ENCODE results near the gene ATP10A.

ATP10A gene

DNA sequence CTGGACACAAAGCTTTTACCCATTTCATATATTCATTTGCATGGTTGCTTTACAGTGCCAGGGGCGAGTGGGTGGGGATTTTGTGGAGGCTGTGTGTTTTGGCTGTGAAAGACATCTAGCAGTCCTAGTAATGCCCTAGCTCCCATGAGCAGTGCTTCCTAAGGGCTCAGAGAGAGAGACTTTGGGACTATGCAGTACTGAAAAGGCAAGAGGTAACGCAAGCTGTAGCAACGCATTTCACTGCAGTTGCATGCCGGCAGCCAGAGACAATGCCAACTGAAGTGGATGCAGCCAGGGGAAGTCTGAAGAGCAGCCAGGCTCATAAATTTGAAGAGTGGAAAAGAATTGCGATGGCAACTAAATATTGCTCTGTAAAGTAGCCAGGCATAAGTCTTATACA, 27.4 kb upstream of the ATP10A start:
- Histone ChIP-seq H3K4me3 (IDR thresholded peaks at IDR 0.05; ENCODE audit: insufficient read depth, low read depth, low read length) (no peak overlapping the region), H3K27ac (no peak overlapping the region), H4K20me1 (ENCODE audit: insufficient read depth) (no peaks in the 10 kb centered on the region), H3K79me2 (ENCODE audit: insufficient read depth, low read depth) (no peaks in the 10 kb centered on the region), H3K9ac (no peak overlapping the region), H3K27me3 (ENCODE audit: insufficient read depth, low read depth) (no peaks in the 10 kb centered on the region), H3K36me3 (ENCODE audit: insufficient read depth) (no peaks in the 10 kb centered on the region), H3K4me1 (ENCODE audit: low read depth, poor library complexity, severe bottlenecking) (no peaks in the 10 kb centered on the region), H2AFZ (ENCODE audit: low read depth) (no peak overlapping the region), H3K4me2 (no peak overlapping the region)
- TF ChIP-seq, protein P1, sequence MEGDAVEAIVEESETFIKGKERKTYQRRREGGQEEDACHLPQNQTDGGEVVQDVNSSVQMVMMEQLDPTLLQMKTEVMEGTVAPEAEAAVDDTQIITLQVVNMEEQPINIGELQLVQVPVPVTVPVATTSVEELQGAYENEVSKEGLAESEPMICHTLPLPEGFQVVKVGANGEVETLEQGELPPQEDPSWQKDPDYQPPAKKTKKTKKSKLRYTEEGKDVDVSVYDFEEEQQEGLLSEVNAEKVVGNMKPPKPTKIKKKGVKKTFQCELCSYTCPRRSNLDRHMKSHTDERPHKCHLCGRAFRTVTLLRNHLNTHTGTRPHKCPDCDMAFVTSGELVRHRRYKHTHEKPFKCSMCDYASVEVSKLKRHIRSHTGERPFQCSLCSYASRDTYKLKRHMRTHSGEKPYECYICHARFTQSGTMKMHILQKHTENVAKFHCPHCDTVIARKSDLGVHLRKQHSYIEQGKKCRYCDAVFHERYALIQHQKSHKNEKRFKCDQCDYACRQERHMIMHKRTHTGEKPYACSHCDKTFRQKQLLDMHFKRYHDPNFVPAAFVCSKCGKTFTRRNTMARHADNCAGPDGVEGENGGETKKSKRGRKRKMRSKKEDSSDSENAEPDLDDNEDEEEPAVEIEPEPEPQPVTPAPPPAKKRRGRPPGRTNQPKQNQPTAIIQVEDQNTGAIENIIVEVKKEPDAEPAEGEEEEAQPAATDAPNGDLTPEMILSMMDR (conservative IDR thresholded peaks at IDR 0.05; ENCODE audit: low read depth, low read length): no peak

DNA sequence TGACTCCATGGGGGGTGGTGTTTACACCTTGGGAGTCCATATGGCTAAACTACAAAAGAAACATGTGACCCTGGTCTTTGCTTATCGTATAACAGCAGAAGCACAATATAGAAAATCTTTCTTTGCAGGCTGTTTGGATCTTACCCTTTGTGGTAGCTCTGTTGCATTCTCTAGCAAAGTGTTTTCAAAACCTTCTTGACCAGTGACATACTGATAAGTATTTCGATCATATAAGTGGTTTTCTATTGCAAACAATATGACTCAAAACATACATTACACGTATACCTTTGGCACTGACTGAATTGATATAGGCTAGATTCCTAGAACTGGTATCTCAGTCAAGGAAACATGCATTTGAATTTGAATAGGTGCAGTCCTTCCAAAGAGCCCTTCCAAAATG, 24.7 kb upstream of the ATP10A start:
- Histone ChIP-seq H3K4me2 (no peak overlapping the region), H4K20me1 (ENCODE audit: insufficient read depth) (no peaks in the 10 kb centered on the region), H3K4me1 (ENCODE audit: low read depth, poor library complexity, severe bottlenecking) (no peaks in the 10 kb centered on the region), H3K27ac (no peak overlapping the region), H3K27me3 (ENCODE audit: insufficient read depth, low read depth) (no peaks in the 10 kb centered on the region), H2AFZ (ENCODE audit: low read depth) (no peak overlapping the region), H3K79me2 (ENCODE audit: insufficient read depth, low read depth) (no peaks in the 10 kb centered on the region), H3K36me3 (ENCODE audit: insufficient read depth) (no peaks in the 10 kb centered on the region), H3K9ac (no peak overlapping the region), H3K4me3 (IDR thresholded peaks at IDR 0.05; ENCODE audit: insufficient read depth, low read depth, low read length) (no peak overlapping the region)
- TF ChIP-seq, protein P1 (conservative IDR thresholded peaks at IDR 0.05; ENCODE audit: low read depth, low read length): no peak

DNA sequence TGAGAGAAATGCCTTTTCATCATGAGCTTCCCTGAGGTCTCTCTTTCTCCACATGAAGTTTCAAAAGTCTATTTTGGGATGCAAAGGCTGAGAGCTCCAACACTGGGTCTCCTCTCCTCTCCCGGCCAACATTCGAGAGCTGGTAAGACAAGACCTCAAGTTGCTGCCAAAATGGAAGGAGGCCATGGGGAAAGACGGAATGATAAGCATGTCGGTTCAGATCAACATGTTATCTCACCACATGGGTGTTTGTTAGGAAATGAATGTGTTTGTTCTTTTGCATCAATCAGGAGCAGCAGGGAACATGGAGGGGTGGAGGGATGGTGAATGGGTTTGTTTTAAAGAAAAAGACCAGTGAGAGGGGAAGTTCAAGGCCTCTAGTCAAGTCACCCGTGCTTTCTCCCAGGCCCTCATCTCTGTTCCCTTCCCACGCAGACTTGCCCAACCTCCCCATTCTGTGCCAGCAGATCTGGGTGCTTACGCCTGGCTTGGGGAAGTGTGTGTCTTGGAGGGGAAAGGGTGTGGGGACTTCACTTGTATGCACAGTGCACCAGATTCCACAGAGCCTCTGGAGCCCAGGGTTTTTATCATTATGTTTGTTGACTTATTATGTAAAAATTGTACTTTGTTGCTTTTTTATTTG, 23.5 kb upstream of the ATP10A start:
- H3K36me3 ChIP-seq (ENCODE audit: insufficient read depth): no peaks in the 10 kb centered on the region
- H3K4me3 ChIP-seq (IDR thresholded peaks at IDR 0.05; ENCODE audit: insufficient read depth, low read depth, low read length): no peak overlapping the region
- no peak overlapping the region for H3K9ac ChIP-seq
- no peaks in the 10 kb centered on the region for H3K27me3 ChIP-seq (ENCODE audit: insufficient read depth, low read depth)
- TF ChIP-seq, protein P1 (conservative IDR thresholded peaks at IDR 0.05; ENCODE audit: low read depth, low read length): no peak
- no peaks in the 10 kb centered on the region for H4K20me1 ChIP-seq (ENCODE audit: insufficient read depth)
- H2AFZ ChIP-seq (ENCODE audit: low read depth): no peak overlapping the region
- no peak overlapping the region for H3K4me2 ChIP-seq
- H3K79me2 ChIP-seq (ENCODE audit: insufficient read depth, low read depth): no peaks in the 10 kb centered on the region
- no peak overlapping the region for H3K27ac ChIP-seq
- H3K4me1 ChIP-seq (ENCODE audit: low read depth, poor library complexity, severe bottlenecking): no peaks in the 10 kb centered on the region

DNA sequence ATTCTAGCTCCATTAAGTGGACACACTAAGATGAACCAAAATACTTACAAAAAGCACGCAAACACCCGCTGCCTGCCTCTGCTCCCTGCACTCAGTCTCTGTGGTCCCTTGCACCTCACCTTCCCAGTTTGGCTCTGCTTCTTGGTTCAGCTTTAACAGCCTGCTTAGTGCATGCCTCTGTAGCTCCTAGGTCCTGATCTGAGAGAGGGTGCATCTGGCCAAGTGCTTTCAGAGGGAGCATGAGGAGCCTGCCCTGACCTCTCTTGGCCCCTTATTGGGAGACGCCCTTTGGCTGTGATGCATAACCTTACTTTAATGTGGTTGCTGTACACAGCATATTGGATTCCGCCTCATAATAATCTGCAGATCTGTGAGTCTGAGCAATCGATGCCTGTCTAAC, 21.2 kb upstream of the ATP10A start:
- no peak overlapping the region for H2AFZ ChIP-seq (ENCODE audit: low read depth)
- H3K79me2 ChIP-seq (ENCODE audit: insufficient read depth, low read depth): no peaks in the 10 kb centered on the region
- H3K4me1 ChIP-seq (ENCODE audit: low read depth, poor library complexity, severe bottlenecking): no peaks in the 10 kb centered on the region
- no peak overlapping the region for H3K4me2 ChIP-seq
- TF ChIP-seq, protein P1 (conservative IDR thresholded peaks at IDR 0.05; ENCODE audit: low read depth, low read length): no peak
- no peak overlapping the region for H3K9ac ChIP-seq
- H3K36me3 ChIP-seq (ENCODE audit: insufficient read depth): no peaks in the 10 kb centered on the region
- H3K27me3 ChIP-seq (ENCODE audit: insufficient read depth, low read depth): no peaks in the 10 kb centered on the region
- H3K4me3 ChIP-seq (IDR thresholded peaks at IDR 0.05; ENCODE audit: insufficient read depth, low read depth, low read length): no peak overlapping the region
- no peak overlapping the region for H3K27ac ChIP-seq
- no peaks in the 10 kb centered on the region for H4K20me1 ChIP-seq (ENCODE audit: insufficient read depth)
